Ishikawa (cell line): ENCODE results near the gene MKNK1.
A peak's percentile ranks its signal among the peaks of the same experiment; 100 is the strongest.

ENCODE experiments used
- CEBPB ChIP-seq: IDR thresholded peaks from 2 replicates; pipeline ENCODE4 v1.6.1; 2012
- CREB1 ChIP-seq: IDR thresholded peaks from 2 replicates; pipeline ENCODE4 v1.6.1; 2012; ENCODE audit warnings: low read depth
- EGR1 ChIP-seq: IDR thresholded peaks from 2 replicates; pipeline ENCODE4 v1.6.1; 2012
- EP300 ChIP-seq: IDR thresholded peaks from 2 replicates; pipeline ENCODE4 v1.6.1; 2012; ENCODE audit warnings: borderline replicate concordance
- FOXM1 ChIP-seq: IDR thresholded peaks from 2 replicates; pipeline ENCODE4 v1.6.1; 2012; ENCODE audit warnings: low read depth, borderline replicate concordance
- NFIC ChIP-seq: IDR thresholded peaks from 2 replicates; pipeline ENCODE4 v1.6.1; 2012
- RAD21 ChIP-seq: IDR thresholded peaks from 2 replicates; pipeline ENCODE4 v1.6.1; 2012; ENCODE audit warnings: low read depth
- REST ChIP-seq: IDR thresholded peaks from 2 replicates; pipeline ENCODE4 v1.6.1; 2012; ENCODE audit warnings: low read depth, mild to moderate bottlenecking
- TAF1 ChIP-seq: IDR thresholded peaks from 2 replicates; pipeline ENCODE4 v1.6.1; 2012; ENCODE audit warnings: low read depth, mild to moderate bottlenecking
- TCF12 ChIP-seq: IDR thresholded peaks from 2 replicates; pipeline ENCODE4 v1.6.1; 2012; ENCODE audit warnings: low read depth
- TEAD4 ChIP-seq: IDR thresholded peaks from 2 replicates; pipeline ENCODE4 v1.6.1; 2012
- YY1 ChIP-seq: IDR thresholded peaks from 2 replicates; pipeline ENCODE4 v1.6.1; 2012; ENCODE audit warnings: low read depth
- ZBTB7A ChIP-seq: IDR thresholded peaks from 2 replicates; pipeline ENCODE4 v1.6.1; 2012; ENCODE audit warnings: low read depth
- TF ChIP-seq, protein P1 (sequence below): IDR thresholded peaks from 2 replicates; pipeline ENCODE4 v1.6.1; 2012
- TF ChIP-seq, protein P2 (sequence below): IDR thresholded peaks from 2 replicates; pipeline ENCODE4 v1.6.1; 2012

The MKNK1 gene

DNA sequence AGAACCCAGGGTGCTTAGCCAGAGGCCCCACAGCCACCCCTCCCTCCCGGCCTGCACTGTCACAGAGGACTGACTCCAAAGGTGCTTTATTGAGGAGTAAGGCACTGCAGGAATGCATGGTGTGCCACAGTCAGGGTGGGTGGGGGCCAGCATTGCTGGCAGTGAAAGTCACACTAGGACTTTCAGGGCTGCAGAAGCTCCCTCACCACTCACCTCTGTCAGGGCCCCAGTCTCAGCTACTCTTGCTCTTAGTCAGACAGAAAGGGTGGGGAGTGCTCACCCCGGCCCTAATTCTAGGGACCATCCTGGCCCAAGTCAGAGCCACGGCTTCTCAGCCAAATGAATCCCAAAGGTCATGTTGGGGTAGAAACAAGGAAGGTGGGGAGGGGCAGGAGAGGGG, 72.0 kb downstream of the MKNK1 start:
- no peak for TF ChIP-seq CEBPB
- TF ChIP-seq TCF12 = no peak

GRCh38 chr1:46530791-46531409, 73.2 kb downstream of the MKNK1 start:
- TF ChIP-seq YY1 = no peak
- no peak for TF ChIP-seq CREB1
- TF ChIP-seq EP300 = no peak
- no peak for TF ChIP-seq REST
- no peak for TF ChIP-seq RAD21
- TF ChIP-seq, protein P1, sequence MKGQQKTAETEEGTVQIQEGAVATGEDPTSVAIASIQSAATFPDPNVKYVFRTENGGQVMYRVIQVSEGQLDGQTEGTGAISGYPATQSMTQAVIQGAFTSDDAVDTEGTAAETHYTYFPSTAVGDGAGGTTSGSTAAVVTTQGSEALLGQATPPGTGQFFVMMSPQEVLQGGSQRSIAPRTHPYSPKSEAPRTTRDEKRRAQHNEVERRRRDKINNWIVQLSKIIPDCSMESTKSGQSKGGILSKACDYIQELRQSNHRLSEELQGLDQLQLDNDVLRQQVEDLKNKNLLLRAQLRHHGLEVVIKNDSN = no peak
- no peak for TF ChIP-seq FOXM1
- TF ChIP-seq, protein P2, sequence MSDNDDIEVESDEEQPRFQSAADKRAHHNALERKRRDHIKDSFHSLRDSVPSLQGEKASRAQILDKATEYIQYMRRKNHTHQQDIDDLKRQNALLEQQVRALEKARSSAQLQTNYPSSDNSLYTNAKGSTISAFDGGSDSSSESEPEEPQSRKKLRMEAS = no peak
- no peak for TF ChIP-seq TAF1
- TF ChIP-seq EGR1 = no peak
- TF ChIP-seq TCF12 = no peak
- no peak for TF ChIP-seq TEAD4
- no peak for TF ChIP-seq ZBTB7A

DNA sequence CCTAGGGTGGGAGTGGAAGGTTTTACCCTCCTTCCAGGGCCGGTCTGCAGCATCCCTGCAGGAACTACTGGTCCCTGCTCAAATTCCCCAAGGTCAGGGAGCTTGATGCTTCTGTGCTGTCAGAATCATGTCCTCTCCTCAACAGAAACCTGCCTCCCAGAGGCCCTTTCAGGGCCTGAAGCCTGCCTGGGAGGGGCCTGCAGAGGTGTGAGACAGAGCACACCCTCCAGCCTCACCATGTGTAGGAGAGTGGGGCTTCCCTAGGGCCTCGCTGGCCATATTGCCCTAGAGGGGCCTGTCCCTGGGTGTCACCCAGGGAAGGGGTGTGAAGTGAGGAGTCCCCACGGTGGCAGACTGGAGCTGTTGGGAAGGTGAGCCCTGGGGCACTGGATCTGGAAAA, 73.8 kb downstream of the MKNK1 start:
- TF ChIP-seq NFIC = no peak
- TF ChIP-seq YY1 = no peak

DNA sequence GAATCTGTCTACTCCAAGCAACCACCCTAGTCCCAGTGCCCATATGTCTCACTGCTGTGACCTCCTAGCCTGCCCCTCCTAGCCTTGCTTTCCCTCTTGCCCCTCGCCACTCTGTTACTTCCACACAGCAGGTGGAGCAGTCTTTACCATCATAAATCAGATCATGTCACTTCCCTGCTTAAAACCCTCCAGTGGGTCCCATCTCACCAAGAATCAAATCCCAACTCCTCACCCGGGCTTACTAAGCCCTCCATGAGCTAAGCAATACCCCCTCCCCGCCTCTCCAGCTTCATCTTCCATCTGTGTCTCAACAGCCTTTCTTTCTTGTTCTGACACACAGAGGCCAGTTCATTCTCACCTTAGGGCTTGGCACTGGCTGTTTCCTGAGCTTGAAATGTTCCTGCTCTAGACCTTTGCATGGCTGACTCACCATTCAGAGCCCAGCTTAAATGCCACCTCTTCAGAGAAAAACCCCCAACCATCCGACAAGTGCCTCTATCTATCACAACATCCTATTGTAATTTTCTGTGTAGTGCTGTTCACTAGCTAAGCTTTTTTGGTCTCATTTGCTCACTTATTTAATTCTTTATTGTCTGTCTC, 74.9 kb downstream of the MKNK1 start:
- TF ChIP-seq CREB1 = no peak
- no peak for TF ChIP-seq TCF12

- TF ChIP-seq REST (no peak), TEAD4 (no peak), RAD21 (peak; percentile 27; the same call in 1 of the 2 replicates)
- TF ChIP-seq, protein P1 = no peak
These were observed 75.6 kb downstream of the MKNK1 start for GRCh38 chr1:46528297-46528955.

DNA sequence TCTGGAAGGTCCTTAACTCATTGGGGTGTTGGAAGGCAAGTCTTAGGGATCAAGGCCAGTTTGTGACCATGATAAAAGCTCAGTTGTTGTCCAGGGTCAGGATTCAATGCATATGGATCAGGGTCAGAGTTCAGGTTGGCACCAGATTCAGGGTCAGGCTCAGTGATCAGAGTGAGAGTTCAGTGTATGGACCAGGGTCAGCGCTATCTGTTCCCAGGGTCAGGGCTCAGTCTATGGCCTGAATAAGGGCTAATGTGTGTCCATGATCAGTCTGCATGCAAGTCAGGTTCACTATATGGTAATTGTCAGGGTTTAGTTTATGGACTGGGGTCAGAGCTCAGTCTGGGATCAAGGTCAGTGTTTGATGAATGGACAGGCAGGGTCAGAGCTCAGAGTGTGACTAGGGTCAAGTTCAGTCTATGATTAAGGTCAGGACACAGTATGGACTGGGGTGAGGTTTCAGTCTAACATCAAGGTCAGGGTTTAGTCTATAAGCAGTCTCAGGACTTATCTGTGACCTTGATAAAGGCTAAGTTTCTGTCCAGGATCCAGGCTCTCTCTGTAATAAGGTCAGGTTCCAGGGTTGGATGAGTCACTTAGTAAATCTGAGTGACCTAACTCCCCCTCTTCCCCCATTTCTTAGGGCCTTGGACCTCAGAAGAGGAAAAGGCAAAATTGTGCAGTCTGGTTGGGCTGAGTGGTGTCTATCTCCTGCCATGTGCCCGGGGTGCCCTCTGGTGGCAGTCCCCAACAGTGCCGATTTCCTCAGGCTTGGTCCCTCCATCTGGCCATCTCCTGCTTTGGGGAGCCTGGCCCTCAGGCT, 76.4 kb downstream of the MKNK1 start:
- no peak for TF ChIP-seq EP300
- TF ChIP-seq ZBTB7A = no peak
- TF ChIP-seq EGR1 = no peak
- no peak for TF ChIP-seq TEAD4
- TF ChIP-seq RAD21 = peak; percentile 100
- no peak for TF ChIP-seq REST
- TF ChIP-seq, protein P2 = peak; percentile 30; the same call in 1 of the 2 replicates
